GM12878 (cell line): ENCODE measurements around the gene TMEM52. TPM values are rescaled to one million over a fixed set of nuclear protein-coding genes. Genes with fewer than 3 reads are reported as not detected.

ENCODE experiments used
- ATAC-seq: fragments of 200-7000 bp; cut with Tn5 transposase; 3 replicates; pipeline ENCODE4 v1.9.1; 2020; ENCODE audit warnings: mild to moderate bottlenecking, moderate library complexity
- BruUV-seq: library from RNA; stranded (reverse); fragments of 400-500 nt; replicated peaks from 2 replicates; lab custom pipeline; 2021; lab: Mats Ljungman, UMichigan
- CTCF ChIA-PET: fragments of 300-600 bp; sonication (Branson Sonifier 250); formaldehyde crosslinking; extraction: SDS; loops from one replicate; lab custom pipeline; 2021; ENCODE audit warnings: inconsistent platforms; lab: Yijun Ruan, JAX
- POLR2A ChIA-PET: fragments of 350-600 bp; formaldehyde crosslinking; extraction: SDS; loops from one replicate; lab custom pipeline; 2021; ENCODE audit warnings: inconsistent platforms; lab: Charles Lee
- RAD21 ChIA-PET: fragments of 300-600 bp; sonication (Branson Sonifier 250); formaldehyde crosslinking; loops from one replicate; lab custom pipeline; 2023; ENCODE audit warnings: antibody characterized with exemption; ENCODE audit not compliant: unreplicated experiment; lab: Charles Lee
- SMC1A ChIA-PET: fragments of 300-600 bp; sonication (Branson Sonifier 250); formaldehyde crosslinking; loops from one replicate; lab custom pipeline; 2023; ENCODE audit not compliant: unreplicated experiment, uncharacterized antibody; lab: Charles Lee
- DNase-seq: peaks from one replicate; pipeline ENCODE4 v3.0.0-alpha.2; 2011; ENCODE audit warnings: low read depth, low spot score
- FAIRE-seq: peaks from 3 replicates; lab custom pipeline; 2011; peaks lifted over from hg19 to GRCh38; lab: Jason Lieb, UNC
- H2AFZ ChIP-seq: 2 replicates; pipeline ENCODE4 v1.6.0; 2011; ENCODE audit warnings: low read depth, low read length, control low read depth; ENCODE audit not compliant: control insufficient read depth
- H3K27ac ChIP-seq: 2 replicates; pipeline ENCODE4 v1.5.1; 2011; ENCODE audit warnings: control low read depth; ENCODE audit not compliant: control insufficient read depth, insufficient read depth
- H3K27me3 ChIP-seq, 2 experiments: replicated peaks in 1 of 2; 2 replicates each; pipeline versions ENCODE4 v1.6.0 to v1.6.1; 2011; ENCODE audit warnings: low read length in 1 of 2; ENCODE audit not compliant: control insufficient read depth in 2 of 2, insufficient read depth in 2 of 2
- H3K36me3 ChIP-seq, 2 experiments: 2 replicates each; pipeline ENCODE4 v1.5.1; 2011; ENCODE audit warnings: low read length in 1 of 2; ENCODE audit not compliant: control insufficient read depth in 2 of 2, insufficient read depth in 2 of 2
- H3K4me1 ChIP-seq: 2 replicates; pipeline ENCODE4 v1.6.1; 2011; ENCODE audit warnings: mild to moderate bottlenecking, low read length, moderate library complexity, mixed read lengths; ENCODE audit not compliant: control insufficient read depth, insufficient read depth
- H3K4me2 ChIP-seq: 2 replicates; pipeline ENCODE4 v1.6.0; 2011; ENCODE audit warnings: control low read depth; ENCODE audit not compliant: control insufficient read depth, insufficient read depth
- H3K4me3 ChIP-seq: fragments of 200-600 bp; sonication (generic); 2 replicates; pipeline ENCODE4 v1.5.1; 2016
- H3K79me2 ChIP-seq: 2 replicates; pipeline ENCODE4 v1.6.0; 2011; ENCODE audit warnings: low read length; ENCODE audit not compliant: control insufficient read depth, insufficient read depth
- H3K9ac ChIP-seq: 2 replicates; pipeline ENCODE4 v1.8.0; 2011; ENCODE audit warnings: low read length, control low read depth, mixed read lengths; ENCODE audit not compliant: control insufficient read depth, insufficient read depth
- H3K9me3 ChIP-seq: replicated peaks from 3 replicates; pipeline ENCODE4 v1.5.1; 2011; ENCODE audit warnings: mild to moderate bottlenecking, low read length; ENCODE audit not compliant: control insufficient read depth, insufficient read depth
- H4K20me1 ChIP-seq: 2 replicates; pipeline ENCODE4 v1.6.0; 2011; ENCODE audit not compliant: control insufficient read depth, insufficient read depth
- BACH1 ChIP-seq: fragments of 450-650 bp; IDR thresholded peaks from 2 replicates; pipeline ENCODE4 v1.6.1; 2017; ENCODE audit warnings: mild to moderate bottlenecking, borderline replicate concordance
- CHD1 ChIP-seq: IDR thresholded peaks from 2 replicates; pipeline ENCODE4 v1.6.1; 2012; ENCODE audit warnings: low read depth, low read length, improper control_type of control experiment
- CHD4 ChIP-seq: fragments of 200-600 bp; sonication (generic); IDR thresholded peaks from 2 replicates; pipeline ENCODE4 v1.6.1; 2016; ENCODE audit warnings: mild to moderate bottlenecking
- FOXM1 ChIP-seq: IDR thresholded peaks from 2 replicates; pipeline ENCODE4 v1.6.1; 2012; ENCODE audit warnings: low read depth, mild to moderate bottlenecking, inconsistent platforms, low read length, moderate library complexity
- GABPA ChIP-seq: IDR thresholded peaks from 2 replicates; pipeline ENCODE4 v1.6.1; 2014; ENCODE audit warnings: antibody characterized with exemption, low read depth, mild to moderate bottlenecking, inconsistent platforms
- IRF4 ChIP-seq: IDR thresholded peaks from 2 replicates; pipeline ENCODE4 v1.6.1; 2011; ENCODE audit warnings: low read depth, low read length
- KDM1A ChIP-seq: fragments of 200-600 bp; sonication (generic); IDR thresholded peaks from 2 replicates; pipeline ENCODE4 v1.6.1; 2016; ENCODE audit warnings: borderline replicate concordance
- MEF2A ChIP-seq: IDR thresholded peaks from 2 replicates; pipeline ENCODE4 v1.6.1; 2011; ENCODE audit warnings: low read depth, mild to moderate bottlenecking, low read length, moderate library complexity; ENCODE audit not compliant: insufficient read depth
- MLLT1 ChIP-seq: fragments of 450-650 bp; IDR thresholded peaks from 2 replicates; pipeline ENCODE4 v1.6.1; 2016; ENCODE audit warnings: mild to moderate bottlenecking
- MTA3 ChIP-seq: IDR thresholded peaks from 2 replicates; pipeline ENCODE4 v1.6.1; 2012; ENCODE audit warnings: low read length, inconsistent platforms, borderline replicate concordance
- NFYB ChIP-seq: IDR thresholded peaks from 2 replicates; pipeline ENCODE4 v1.6.1; 2011; ENCODE audit warnings: low read depth, mild to moderate bottlenecking, low read length, improper control_type of control experiment, moderate library complexity; ENCODE audit not compliant: insufficient read depth
- REST ChIP-seq: IDR thresholded peaks from 2 replicates; pipeline ENCODE4 v1.6.1; 2012; ENCODE audit warnings: mild to moderate bottlenecking, low read depth, low read length
- SUPT20H ChIP-seq: IDR thresholded peaks from 2 replicates; pipeline ENCODE4 v1.6.1; 2011; ENCODE audit warnings: low read depth, mild to moderate bottlenecking, low read length, moderate library complexity, borderline replicate concordance; ENCODE audit not compliant: control insufficient read depth
- SUZ12 ChIP-seq: fragments of 200-600 bp; sonication (generic); IDR thresholded peaks from one replicate; pipeline ENCODE4 v1.6.1; 2018; ENCODE audit warnings: antibody characterized with exemption, mild to moderate bottlenecking; ENCODE audit not compliant: unreplicated experiment
- ZZZ3 ChIP-seq: IDR thresholded peaks from 2 replicates; pipeline ENCODE4 v1.6.1; 2011; ENCODE audit warnings: low read depth; ENCODE audit not compliant: control insufficient read depth, insufficient read length
- WGBS: methylation state at CpG from one replicate; pipeline ENCODE4 v1.1.6; 2016; ENCODE audit warnings: low lambda C conversion rate; ENCODE audit not compliant: insufficient replicate concordance, insufficient coverage; ENCODE audit errors: missing lambda C conversion rate; 5-methylcytosine and 5-hydroxymethylcytosine counted together
- in situ Hi-C: fragments of 300-500 bp; cut with MboI; formaldehyde crosslinking; loops from 9 replicates; pipeline ENCODE4 v1.14.3; 2018; ENCODE audit warnings: mixed read lengths
- intact Hi-C: fragments of 100-400 bp; cut with micrococcal nuclease; formaldehyde crosslinking; loops from one replicate; pipeline ENCODE4 v1.14.2; 2022; ENCODE audit not compliant: unreplicated experiment
- polyA plus RNA-seq, 11 experiments: library from polyadenylated mRNA; depleted of rRNA in 4 of 11; unstranded in 6 of 11; stranded (reverse) in 5 of 11; fragments of >200 nt; fragmentation: Nextera tagmentation in 4 of 11; fragmentation: Illumina TruSeq in 1 of 11; extraction: Ambion mirVana in 4 of 11; extraction: Trizol in 1 of 11; gene quantifications; 1 replicate in 1 of 11; 2 replicates in 10 of 11; pipeline versions ENCODE4 v1.2.1 to v1.2.3, GENCODE V29; 2011 to 2016; ENCODE audit warnings: inconsistent platforms in 2 of 11, missing spikeins in 2 of 11, low read depth in 1 of 11
- total RNA-seq, 4 experiments: library from RNA; depleted of rRNA in 3 of 4; stranded (reverse); fragments of >200 nt in 3 of 4; fragmentation: Illumina TruSeq in 1 of 4; extraction: Trizol in 1 of 4; gene quantifications; 2 replicates each; pipeline versions ENCODE4 v1.2.1 to v1.2.3, GENCODE V29; 2013 to 2021
- TF ChIP-seq, protein P1 (sequence below): fragments of 450-650 bp; IDR thresholded peaks from 2 replicates; pipeline ENCODE4 v1.6.1; 2017; ENCODE audit warnings: mild to moderate bottlenecking, moderate library complexity

Gene TMEM52
- total and polyA plus RNA-seq, 10 of the 15 experiments (the other 5 are each of a cell fraction or from before 2014, with no cell fraction given): 0.17 to 0.33 (median 0.24) TPM; not detected in 7

DNA sequence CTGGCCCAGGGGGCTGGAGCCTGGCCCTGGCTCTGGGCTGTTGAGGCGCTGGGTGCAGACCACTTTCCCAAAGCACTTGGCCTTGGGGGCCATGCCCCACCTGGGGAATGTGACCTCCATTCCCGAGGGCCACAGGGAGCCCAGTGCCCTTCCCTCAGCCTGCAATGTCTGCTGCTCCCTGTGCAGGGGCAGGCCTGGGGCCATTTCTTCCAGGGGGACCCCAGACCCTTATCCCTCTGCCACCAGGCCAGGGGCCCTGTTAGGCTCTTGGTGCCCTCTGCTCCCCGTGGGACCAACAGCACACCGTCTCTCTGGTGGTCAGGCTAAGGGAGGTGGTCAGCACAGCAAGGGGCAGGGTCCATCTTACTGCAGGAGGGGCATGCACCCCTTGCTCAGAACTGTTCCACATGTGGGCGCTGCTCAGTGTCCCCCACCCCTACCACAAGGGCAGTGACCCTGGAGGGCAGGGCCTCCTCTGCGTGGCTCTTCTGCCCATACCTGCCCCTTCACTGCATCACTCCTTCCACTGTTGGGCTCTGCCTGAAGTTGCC, 1.1 kb upstream of the TMEM52 start:
- POLR2A ChIA-PET: no interaction called here
- no peak overlapping the region for H3K27ac ChIP-seq
- TF ChIP-seq ZZZ3 (no peak), IRF4 (no peak), MEF2A (no peak), CHD1 (no peak), KDM1A (no peak), CHD4 (no peak), REST (no peak), SUPT20H (no peak), FOXM1 (no peak), NFYB (no peak), SUZ12 (no peak), MTA3 (no peak), GABPA (no peak), MLLT1 (no peak), BACH1 (no peak)
- TF ChIP-seq, protein P1, sequence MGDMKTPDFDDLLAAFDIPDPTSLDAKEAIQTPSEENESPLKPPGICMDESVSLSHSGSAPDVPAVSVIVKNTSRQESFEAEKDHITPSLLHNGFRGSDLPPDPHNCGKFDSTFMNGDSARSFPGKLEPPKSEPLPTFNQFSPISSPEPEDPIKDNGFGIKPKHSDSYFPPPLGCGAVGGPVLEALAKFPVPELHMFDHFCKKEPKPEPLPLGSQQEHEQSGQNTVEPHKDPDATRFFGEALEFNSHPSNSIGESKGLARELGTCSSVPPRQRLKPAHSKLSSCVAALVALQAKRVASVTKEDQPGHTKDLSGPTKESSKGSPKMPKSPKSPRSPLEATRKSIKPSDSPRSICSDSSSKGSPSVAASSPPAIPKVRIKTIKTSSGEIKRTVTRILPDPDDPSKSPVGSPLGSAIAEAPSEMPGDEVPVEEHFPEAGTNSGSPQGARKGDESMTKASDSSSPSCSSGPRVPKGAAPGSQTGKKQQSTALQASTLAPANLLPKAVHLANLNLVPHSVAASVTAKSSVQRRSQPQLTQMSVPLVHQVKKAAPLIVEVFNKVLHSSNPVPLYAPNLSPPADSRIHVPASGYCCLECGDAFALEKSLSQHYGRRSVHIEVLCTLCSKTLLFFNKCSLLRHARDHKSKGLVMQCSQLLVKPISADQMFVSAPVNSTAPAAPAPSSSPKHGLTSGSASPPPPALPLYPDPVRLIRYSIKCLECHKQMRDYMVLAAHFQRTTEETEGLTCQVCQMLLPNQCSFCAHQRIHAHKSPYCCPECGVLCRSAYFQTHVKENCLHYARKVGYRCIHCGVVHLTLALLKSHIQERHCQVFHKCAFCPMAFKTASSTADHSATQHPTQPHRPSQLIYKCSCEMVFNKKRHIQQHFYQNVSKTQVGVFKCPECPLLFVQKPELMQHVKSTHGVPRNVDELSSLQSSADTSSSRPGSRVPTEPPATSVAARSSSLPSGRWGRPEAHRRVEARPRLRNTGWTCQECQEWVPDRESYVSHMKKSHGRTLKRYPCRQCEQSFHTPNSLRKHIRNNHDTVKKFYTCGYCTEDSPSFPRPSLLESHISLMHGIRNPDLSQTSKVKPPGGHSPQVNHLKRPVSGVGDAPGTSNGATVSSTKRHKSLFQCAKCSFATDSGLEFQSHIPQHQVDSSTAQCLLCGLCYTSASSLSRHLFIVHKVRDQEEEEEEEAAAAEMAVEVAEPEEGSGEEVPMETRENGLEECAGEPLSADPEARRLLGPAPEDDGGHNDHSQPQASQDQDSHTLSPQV: no peak

More for the DNA sequence above, 1.1 kb upstream of the TMEM52 start:
- no peak for ATAC-seq
- in situ Hi-C loops: no loop called here
- BruUV-seq: no TSS peak
- Histone ChIP-seq H3K4me2 (peak overlapping the region; percentile 98), H3K79me2 (no peaks in the 10 kb centered on the region), H3K36me3 (no peaks in the 10 kb centered on the region), H3K4me3 (no peak overlapping the region), H3K9ac (no peak overlapping the region), H4K20me1 (no peaks in the 10 kb centered on the region), H3K4me1 (peaks cover 7% of the 10 kb centered on the region), H3K27me3 (peaks cover 0 to 2% of the 10 kb centered on the region in 2 experiments; a peak in 1 of 4 replicates), H2AFZ (peak overlapping the region; percentile 71), H3K9me3 (no peaks in the 10 kb centered on the region)
- ChIA-PET CTCF (no interaction called here), RAD21 (no interaction called here), SMC1A (no interaction called here)
- DNase-seq: no peak
- WGBS: 68% methylated on average over 6 of the region's 6 CpGs
- FAIRE-seq: no peak
- intact Hi-C loops: no loop called here
